Urinary bladder (tissue), 4 donors: ENCODE results near the gene POPDC2. TPM values are rescaled to one million over a fixed set of nuclear protein-coding genes. Genes with fewer than 3 reads are reported as not detected.

Source experiments
- DNase-seq: peaks from one replicate; pipeline ENCODE4 v3.0.0-alpha.2; 2015; ENCODE audit errors: extremely low spot score
- H3K27ac ChIP-seq: one replicate; pipeline ENCODE4 v1.5.1; 2013; ENCODE audit warnings: low read depth, mild to moderate bottlenecking, moderate library complexity
- H3K36me3 ChIP-seq: one replicate; pipeline ENCODE4 v1.6.1; 2013; ENCODE audit warnings: mild to moderate bottlenecking, moderate library complexity; ENCODE audit not compliant: insufficient read depth
- H3K4me1 ChIP-seq: one replicate; pipeline ENCODE4 v1.6.1; 2013; ENCODE audit warnings: mild to moderate bottlenecking, moderate library complexity; ENCODE audit not compliant: insufficient read depth
- H3K4me3 ChIP-seq: one replicate; pipeline ENCODE4 v1.5.1; 2013; ENCODE audit warnings: low read depth, low read length
- WGBS: extraction: QIAGEN DNeasy Blood & Tissue Kit; methylation state at CpG from one replicate; pipeline ENCODE4 v1.1.7; 2013; 5-methylcytosine and 5-hydroxymethylcytosine counted together
- polyA plus RNA-seq: library from polyadenylated mRNA; stranded (reverse); fragments of 200-250 nt; gene quantifications from one replicate; pipeline ENCODE4 v1.2.3, GENCODE V29; 2013
- total RNA-seq: library from RNA; depleted of rRNA; stranded (reverse); fragments of >200 nt; gene quantifications from one replicate; pipeline ENCODE4 v1.2.3, GENCODE V29; 2014
- donor health status: healthy with polysubstance abuse.
- donor health status: healthy.

The POPDC2 gene
- total and polyA plus RNA-seq, 2 donors: 11.5 to 65.7 TPM

GRCh38 chr3:119659606-119660291, 640 bp downstream of the POPDC2 start:
- H3K4me1 ChIP-seq: peaks cover 4% of the 10 kb centered on the region
- no peaks in the 10 kb centered on the region for H3K36me3 ChIP-seq
- WGBS: 60% methylated on average over 9 of the region's 9 CpGs
- no peak overlapping the region for H3K27ac ChIP-seq
- no peak overlapping the region for H3K4me3 ChIP-seq
- DNase-seq: no peak

GRCh38 chr3:119658994-119659393, 1.4 kb downstream of the POPDC2 start:
- H3K27ac ChIP-seq: no peak overlapping the region
- H3K36me3 ChIP-seq: no peaks in the 10 kb centered on the region
- no peak overlapping the region for H3K4me3 ChIP-seq
- 76% methylated on average over 2 of the region's 2 CpGs for WGBS
- no peak for DNase-seq
- peaks cover 4% of the 10 kb centered on the region for H3K4me1 ChIP-seq

DNA sequence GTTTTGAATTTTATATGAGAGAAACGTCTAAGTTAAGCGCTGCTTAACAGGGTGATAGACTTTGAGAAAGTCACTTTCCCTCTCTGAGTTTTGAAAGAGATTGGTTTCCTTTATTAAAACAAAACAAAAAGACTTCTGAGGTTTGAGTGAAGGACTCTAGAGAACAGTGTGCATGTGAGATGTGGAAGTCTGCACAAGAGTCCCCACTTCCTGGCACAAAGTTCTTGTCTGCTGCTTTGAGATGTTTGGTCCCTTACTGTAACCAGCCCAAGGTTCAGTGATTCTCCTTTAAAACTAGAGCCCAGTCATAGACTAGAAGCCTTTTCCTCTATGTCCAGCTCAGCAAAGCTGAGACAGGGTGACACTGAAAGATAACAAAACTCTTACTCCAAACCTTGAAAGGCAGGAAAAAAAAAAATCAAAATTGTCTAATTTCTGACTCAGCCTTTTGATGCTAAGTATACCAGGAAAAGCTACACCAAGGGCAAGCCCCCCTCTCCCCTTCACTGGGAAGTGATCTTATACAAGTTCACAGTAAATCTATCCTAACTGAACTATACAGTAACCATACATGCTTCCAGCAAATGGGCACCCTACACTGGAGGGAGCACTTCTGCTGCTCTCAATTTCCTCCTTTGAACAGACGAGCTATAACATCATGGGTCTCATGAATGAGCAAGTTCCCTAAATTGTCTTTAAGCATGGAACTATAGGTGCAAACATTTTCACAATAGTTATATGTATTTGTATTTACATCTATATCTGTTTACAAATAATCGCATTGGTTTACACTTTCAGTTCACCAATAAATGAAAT, 2.3 kb downstream of the POPDC2 start:
- Histone ChIP-seq H3K27ac (no peak overlapping the region), H3K36me3 (no peaks in the 10 kb centered on the region), H3K4me1 (peaks cover 4% of the 10 kb centered on the region), H3K4me3 (no peak overlapping the region)
- no peak for DNase-seq
- 62% methylated on average over 4 of the region's 4 CpGs for WGBS

DNA sequence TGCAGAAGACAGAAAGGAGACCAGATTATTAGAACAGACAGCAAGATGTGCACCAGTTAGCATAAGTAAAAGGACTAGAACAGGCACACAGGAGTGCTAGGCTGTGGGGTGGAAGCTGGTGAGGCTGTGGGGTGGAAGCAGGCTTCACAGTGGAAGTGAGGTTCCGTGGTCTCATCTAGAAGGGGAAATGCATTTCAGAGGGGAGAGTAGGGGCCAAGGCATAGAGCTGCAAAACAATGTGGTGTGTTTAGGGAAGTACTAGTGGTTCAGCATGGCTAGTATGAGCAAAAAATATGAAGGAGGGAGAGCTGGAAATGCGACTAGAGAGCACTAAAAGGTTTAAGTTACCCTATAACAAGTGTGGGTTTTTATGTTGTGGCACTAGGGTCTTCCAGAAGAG, 6.5 kb downstream of the POPDC2 start:
- DNase-seq: no peak
- Histone ChIP-seq H3K4me3 (no peak overlapping the region), H3K27ac (no peak overlapping the region), H3K36me3 (no peaks in the 10 kb centered on the region), H3K4me1 (no peaks in the 10 kb centered on the region)
- 45% methylated on average over 2 of the region's 2 CpGs for WGBS

DNA sequence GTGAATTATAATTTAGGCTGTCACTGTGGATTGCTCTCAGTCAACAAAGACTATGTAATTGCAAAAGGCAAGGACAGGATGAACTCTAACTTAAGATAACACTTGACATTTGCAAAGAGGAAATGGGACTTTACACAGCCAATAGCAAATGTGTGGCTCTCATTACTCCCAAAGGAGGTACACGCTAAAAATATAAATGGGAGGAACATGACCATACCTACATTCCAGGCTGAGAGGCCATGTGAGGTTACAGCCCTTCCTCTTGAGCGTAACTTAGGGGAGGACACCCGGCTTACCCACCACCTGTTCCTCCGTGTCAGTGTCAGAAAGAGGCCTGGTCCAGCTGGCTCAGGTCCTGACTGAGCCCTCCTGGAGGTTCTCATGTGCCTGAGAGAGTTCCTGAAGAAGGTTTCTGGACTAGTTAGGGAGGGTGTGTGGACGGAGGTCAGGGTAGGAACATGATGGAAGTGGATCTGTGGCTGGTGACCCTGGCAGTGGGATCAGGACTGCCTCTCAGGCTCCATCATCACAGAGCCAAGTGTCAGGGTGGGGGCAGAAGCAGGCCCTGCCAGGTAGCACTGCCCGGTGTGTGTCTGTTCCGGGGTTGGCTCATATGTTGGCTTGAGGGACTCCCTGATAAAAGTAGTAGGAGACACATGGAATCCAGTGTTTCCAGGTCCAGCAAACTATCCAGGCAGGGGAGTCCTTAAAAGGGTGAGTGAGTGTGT, 7.9 kb downstream of the POPDC2 start:
- Histone ChIP-seq H3K4me1 (no peaks in the 10 kb centered on the region), H3K27ac (no peak overlapping the region)
- WGBS: 64% methylated on average over 7 of the region's 7 CpGs

GRCh38 chr3:119649761-119650160, 10.6 kb downstream of the POPDC2 start:
- DNase-seq: no peak
- no peak overlapping the region for H3K27ac ChIP-seq
- no peaks in the 10 kb centered on the region for H3K4me1 ChIP-seq
- H3K4me3 ChIP-seq: no peak overlapping the region
- 33% methylated on average over 3 of the region's 3 CpGs for WGBS
- no peaks in the 10 kb centered on the region for H3K36me3 ChIP-seq

More for the DNA sequence above, 7.9 kb downstream of the POPDC2 start:
- DNase-seq: no peak
- Histone ChIP-seq H3K36me3 (no peaks in the 10 kb centered on the region), H3K4me3 (no peak overlapping the region)

DNA sequence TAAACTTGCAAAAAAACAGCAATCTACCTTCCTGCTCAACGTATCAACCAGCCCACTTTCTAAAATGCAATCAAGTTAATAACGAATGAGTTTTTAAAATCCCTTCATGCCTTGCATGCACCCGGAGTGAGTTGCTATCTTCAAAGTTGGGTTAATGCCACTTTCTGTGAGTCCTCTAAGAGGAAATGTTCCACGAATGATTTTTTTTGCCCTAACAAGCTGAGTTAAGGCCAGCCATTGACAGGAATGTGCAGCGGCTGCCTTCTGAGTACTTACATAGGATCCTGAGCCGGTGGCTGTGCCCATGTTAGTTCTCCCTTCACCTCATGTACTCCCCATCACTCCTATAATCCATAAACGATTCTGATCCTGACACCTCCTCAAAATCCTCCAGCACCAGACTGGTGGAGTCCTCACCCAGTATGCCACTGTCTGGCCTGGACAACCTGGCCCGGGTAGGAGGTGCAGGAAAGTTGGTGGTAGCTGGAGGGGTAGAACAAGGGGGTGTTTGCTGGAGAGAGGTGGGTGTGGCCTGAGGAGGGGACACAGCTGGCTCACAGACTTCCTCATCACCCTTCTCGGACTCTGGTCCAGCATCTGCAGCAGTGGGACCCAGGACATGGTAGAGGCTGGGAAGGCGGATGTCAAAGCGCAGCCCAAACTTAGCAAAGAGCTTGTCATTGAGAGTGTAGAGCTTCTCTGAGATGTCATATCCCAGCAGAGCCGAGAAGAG, 12.4 kb downstream of the POPDC2 start:
- no peak overlapping the region for H3K4me3 ChIP-seq
- H3K36me3 ChIP-seq: no peaks in the 10 kb centered on the region
- WGBS: 57% methylated on average over 12 of the region's 12 CpGs
- H3K4me1 ChIP-seq: no peaks in the 10 kb centered on the region
- H3K27ac ChIP-seq: no peak overlapping the region
- DNase-seq: no peak

GRCh38 chr3:119647171-119647570, 13.2 kb downstream of the POPDC2 start:
- DNase-seq: no peak
- WGBS: 78% methylated on average over 2 of the region's 2 CpGs
- Histone ChIP-seq H3K4me3 (no peak overlapping the region), H3K4me1 (no peaks in the 10 kb centered on the region), H3K36me3 (no peaks in the 10 kb centered on the region), H3K27ac (no peak overlapping the region)

GRCh38 chr3:119645813-119646212, 14.6 kb downstream of the POPDC2 start:
- no peak overlapping the region for H3K4me3 ChIP-seq
- WGBS: 95% methylated on average over 1 of the region's 1 CpG
- H3K27ac ChIP-seq: no peak overlapping the region
- DNase-seq: no peak
- H3K4me1 ChIP-seq: no peaks in the 10 kb centered on the region
- H3K36me3 ChIP-seq: no peaks in the 10 kb centered on the region

GRCh38 chr3:119644481-119644880, 15.9 kb downstream of the POPDC2 start:
- H3K4me3 ChIP-seq: no peak overlapping the region
- H3K36me3 ChIP-seq: no peaks in the 10 kb centered on the region
- 61% methylated on average over 1 of the region's 1 CpG for WGBS
- H3K27ac ChIP-seq: no peak overlapping the region
- DNase-seq: no peak
- no peaks in the 10 kb centered on the region for H3K4me1 ChIP-seq

GRCh38 chr3:119643528-119643927, 16.9 kb downstream of the POPDC2 start:
- Histone ChIP-seq H3K4me1 (no peaks in the 10 kb centered on the region), H3K4me3 (no peak overlapping the region), H3K27ac (no peak overlapping the region), H3K36me3 (no peaks in the 10 kb centered on the region)
- DNase-seq: no peak
- WGBS: 60% methylated on average over 2 of the region's 2 CpGs

DNA sequence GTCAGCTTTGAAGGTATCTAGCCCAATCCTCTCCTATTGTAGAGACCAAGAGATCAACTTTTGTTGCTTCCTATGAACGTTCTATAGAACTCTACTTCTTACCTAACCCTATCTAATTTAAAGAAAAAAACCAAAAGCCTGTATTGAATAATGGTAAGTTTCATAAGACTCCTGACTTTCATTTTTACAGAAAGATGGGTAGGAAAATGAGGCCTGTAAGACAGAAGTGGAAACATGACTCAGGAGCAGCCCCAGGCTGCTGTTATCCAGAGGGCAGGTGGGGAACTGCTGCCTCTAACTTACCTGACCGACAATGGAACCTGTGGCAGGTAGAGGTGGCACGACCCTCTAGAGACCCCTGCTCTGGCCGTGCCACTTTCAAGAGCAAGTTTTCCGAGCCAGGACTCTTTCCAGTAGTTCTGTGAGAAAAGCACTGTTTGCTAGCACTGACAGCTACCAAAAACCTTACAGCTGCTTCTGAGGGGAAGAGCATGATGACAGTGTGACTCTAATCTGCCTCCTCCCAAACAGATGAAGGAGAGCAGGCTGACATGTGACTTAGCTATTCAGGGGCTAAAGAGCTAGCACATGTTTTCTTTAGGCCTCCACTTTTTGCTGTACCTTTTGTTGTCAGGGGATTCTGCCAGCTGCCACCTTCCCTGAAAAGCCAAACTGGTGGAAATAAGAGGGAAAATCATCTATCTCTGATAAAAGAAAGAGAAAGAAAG, 17.5 kb downstream of the POPDC2 start:
- 54% methylated on average over 5 of the region's 5 CpGs for WGBS
- H3K4me3 ChIP-seq: no peak overlapping the region
- H3K36me3 ChIP-seq: no peaks in the 10 kb centered on the region

GRCh38 chr3:119641416-119641815, 19.0 kb downstream of the POPDC2 start:
- Histone ChIP-seq H3K27ac (no peak overlapping the region), H3K4me1 (no peaks in the 10 kb centered on the region), H3K4me3 (no peak overlapping the region), H3K36me3 (no peaks in the 10 kb centered on the region)
- no peak for DNase-seq
- WGBS: 97% methylated on average over 2 of the region's 2 CpGs

More for the DNA sequence above, 17.5 kb downstream of the POPDC2 start:
- DNase-seq: no peak
- no peak overlapping the region for H3K27ac ChIP-seq
- H3K4me1 ChIP-seq: no peaks in the 10 kb centered on the region
